Right ventricle myocardium inferior (tissue), 1 donor: ENCODE results near the gene OSBPL10. TPM values are rescaled to one million over a fixed set of nuclear protein-coding genes. Genes with fewer than 3 reads are reported as not detected.
A peak's percentile ranks its signal among the peaks of the same experiment; 100 is the strongest.

Source experiments
- ATAC-seq: fragments of 200-7000 bp; cut with Tn5 transposase; one replicate; pipeline ENCODE4 v1.9.1; 2020; ENCODE audit warnings: mild to moderate bottlenecking, moderate library complexity
- DNase-seq: peaks from one replicate; pipeline ENCODE4 v3.0.0; 2021; ENCODE audit errors: missing footprints
- intact Hi-C: fragments of 100-400 bp; cut with DNase I; formaldehyde crosslinking; loops from one replicate; pipeline ENCODE4 v1.11.0; 2022
- total RNA-seq: library from RNA; stranded (reverse); fragmentation: NEBNext Ultra II Directional; extraction: Animal tissue kit (Norgen Biotek cat#: 25700); gene quantifications from one replicate; pipeline ENCODE4 v1.2.1, GENCODE V29; 2021
- donor health status: DM: no; HTN: yes; CAD: no; lungs with severe emphysema.

Gene OSBPL10
- total RNA-seq, 1 donor from 2014 or later: 6.6 TPM

- intact Hi-C loops: no loop called here
- ATAC-seq (no peak), DNase-seq (no peak)
Measured at GRCh38 chr3:31688984-31689383, 292.1 kb downstream of the OSBPL10 start.

- no peak for DNase-seq
- ATAC-seq: no peak
- intact Hi-C loops: no loop called here
Measured at GRCh38 chr3:31687020-31687802, 293.9 kb downstream of the OSBPL10 start.

GRCh38 chr3:31680072-31680870, 300.8 kb downstream of the OSBPL10 start:
- intact Hi-C loops: no loop called here
- no peak for DNase-seq
- ATAC-seq: no peak

- ATAC-seq (no peak), DNase-seq (no peak)
- intact Hi-C loops: no loop called here
Measured at GRCh38 chr3:31676556-31676955, 304.5 kb downstream of the OSBPL10 start.

GRCh38 chr3:31673950-31674349, 307.1 kb downstream of the OSBPL10 start:
- DNase-seq: no peak
- no peak for ATAC-seq
- intact Hi-C loops: no loop called here

GRCh38 chr3:31671976-31672375, 309.1 kb downstream of the OSBPL10 start:
- ATAC-seq (no peak), DNase-seq (no peak)
- intact Hi-C loops: no loop called here

- ATAC-seq (no peak), DNase-seq (no peak)
- intact Hi-C loops: no loop called here
Measured at GRCh38 chr3:31671451-31671850, 309.6 kb downstream of the OSBPL10 start.

- no peak for DNase-seq
- no peak for ATAC-seq
- intact Hi-C loops: no loop called here
Measured at GRCh38 chr3:31670722-31671121, 310.3 kb downstream of the OSBPL10 start.

- intact Hi-C loops: no loop called here
- peak; percentile 39 for ATAC-seq
Measured at GRCh38 chr3:31670136-31670535, 310.9 kb downstream of the OSBPL10 start.

GRCh38 chr3:31668242-31668641, 312.8 kb downstream of the OSBPL10 start:
- intact Hi-C loops: no loop called here
- no peak for ATAC-seq
- DNase-seq: no peak

More at GRCh38 chr3:31670136-31670535, 310.9 kb downstream of the OSBPL10 start:
- no peak for DNase-seq

- DNase-seq (no peak), ATAC-seq (no peak)
- intact Hi-C loops: no loop called here
Measured at GRCh38 chr3:31667582-31667981, 313.5 kb downstream of the OSBPL10 start.

- intact Hi-C loops: no loop called here
- DNase-seq: no peak
- ATAC-seq: no peak
Measured at GRCh38 chr3:31664031-31664430, 317.0 kb downstream of the OSBPL10 start.

- ATAC-seq: no peak
- intact Hi-C loops: no loop called here
- no peak for DNase-seq
Measured at GRCh38 chr3:31661993-31662670, 318.9 kb downstream of the OSBPL10 start.

- DNase-seq: no peak
Measured at GRCh38 chr3:31661286-31661685, 319.8 kb downstream of the OSBPL10 start.

GRCh38 chr3:31659246-31659645, 321.8 kb downstream of the OSBPL10 start:
- DNase-seq (no peak), ATAC-seq (no peak)
- intact Hi-C loops: no loop called here

More at GRCh38 chr3:31661286-31661685, 319.8 kb downstream of the OSBPL10 start:
- intact Hi-C loops: no loop called here
- ATAC-seq: no peak

- ATAC-seq (no peak), DNase-seq (no peak)
- intact Hi-C loops: no loop called here
Measured at GRCh38 chr3:31654998-31655397, 326.1 kb downstream of the OSBPL10 start.

- no peak for ATAC-seq
- intact Hi-C loops: no loop called here
- DNase-seq: no peak
Measured at GRCh38 chr3:31653464-31653863, 327.6 kb downstream of the OSBPL10 start.

- ATAC-seq (no peak), DNase-seq (no peak)
- intact Hi-C loops: no loop called here
Measured at GRCh38 chr3:31652296-31652695, 328.8 kb downstream of the OSBPL10 start.

GRCh38 chr3:31648286-31648968, 332.6 kb downstream of the OSBPL10 start:
- ATAC-seq (peak; percentile 23), DNase-seq (no peak)
- intact Hi-C loops: no loop called here
